HG02943 (cell line): ENCODE results near the gene MTOR.

ENCODE experiments used
- ATAC-seq: cut with Tn5 transposase; IDR thresholded peaks from one replicate; pipeline ENCODE4 v1.9.1; 2021; ENCODE audit warnings: mild to moderate bottlenecking, low read depth, moderate library complexity; ENCODE audit not compliant: unreplicated experiment

MTOR gene

GRCh38 chr1:11229203-11229602, 33.1 kb downstream of the MTOR start:
- no peak for ATAC-seq

- ATAC-seq = no peak
Observed at GRCh38 chr1:11227106-11228077, 35.0 kb downstream of the MTOR start.

DNA sequence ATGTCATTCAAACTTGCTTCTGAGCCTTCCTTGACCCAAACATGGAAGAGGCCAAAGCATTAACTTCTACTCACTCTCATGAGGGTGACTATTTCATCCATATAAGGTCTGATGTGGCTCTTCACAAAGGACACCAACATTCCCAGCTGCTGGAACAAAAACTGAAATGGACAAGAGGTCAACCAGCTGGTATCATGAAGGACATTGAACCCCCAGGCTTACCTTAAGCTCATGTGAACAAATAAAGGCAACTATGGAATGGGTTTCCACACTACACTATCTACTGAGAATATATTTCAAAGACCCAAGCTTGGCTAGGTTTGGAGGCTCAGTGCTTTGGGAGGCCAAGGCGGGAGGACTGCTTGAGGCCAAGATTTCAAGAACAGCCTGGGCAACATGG, 46.3 kb downstream of the MTOR start:
- ATAC-seq = no peak

DNA sequence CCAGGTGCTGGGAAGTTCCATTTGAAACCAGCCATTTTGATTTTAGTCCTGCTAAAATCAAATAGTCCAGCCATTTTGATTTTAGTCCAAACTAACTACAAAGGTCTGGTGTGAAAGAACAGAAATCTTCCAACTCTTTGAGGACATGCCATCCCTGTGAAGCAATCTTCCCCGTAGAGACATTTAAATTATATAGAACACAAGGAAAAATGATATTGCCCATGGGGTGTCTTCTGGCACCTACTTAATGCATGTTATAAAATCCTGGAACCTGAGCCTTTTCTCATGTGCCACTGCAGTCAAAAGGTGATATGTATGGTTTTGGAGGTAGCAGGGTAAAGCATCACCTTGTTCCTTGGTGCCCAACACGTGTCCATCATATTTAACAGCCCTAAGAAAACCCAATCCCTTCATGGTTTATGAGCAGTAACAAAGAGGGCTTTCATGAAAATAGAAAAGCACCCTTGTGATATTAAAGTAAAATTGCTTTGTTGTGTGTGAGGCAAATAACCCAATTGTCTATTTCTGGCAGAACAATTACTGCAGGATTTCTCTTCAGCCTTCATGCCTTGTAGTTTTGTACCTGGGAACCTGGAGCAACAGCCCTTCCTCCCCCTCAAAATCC, 46.9 kb downstream of the MTOR start:
- ATAC-seq = no peak

DNA sequence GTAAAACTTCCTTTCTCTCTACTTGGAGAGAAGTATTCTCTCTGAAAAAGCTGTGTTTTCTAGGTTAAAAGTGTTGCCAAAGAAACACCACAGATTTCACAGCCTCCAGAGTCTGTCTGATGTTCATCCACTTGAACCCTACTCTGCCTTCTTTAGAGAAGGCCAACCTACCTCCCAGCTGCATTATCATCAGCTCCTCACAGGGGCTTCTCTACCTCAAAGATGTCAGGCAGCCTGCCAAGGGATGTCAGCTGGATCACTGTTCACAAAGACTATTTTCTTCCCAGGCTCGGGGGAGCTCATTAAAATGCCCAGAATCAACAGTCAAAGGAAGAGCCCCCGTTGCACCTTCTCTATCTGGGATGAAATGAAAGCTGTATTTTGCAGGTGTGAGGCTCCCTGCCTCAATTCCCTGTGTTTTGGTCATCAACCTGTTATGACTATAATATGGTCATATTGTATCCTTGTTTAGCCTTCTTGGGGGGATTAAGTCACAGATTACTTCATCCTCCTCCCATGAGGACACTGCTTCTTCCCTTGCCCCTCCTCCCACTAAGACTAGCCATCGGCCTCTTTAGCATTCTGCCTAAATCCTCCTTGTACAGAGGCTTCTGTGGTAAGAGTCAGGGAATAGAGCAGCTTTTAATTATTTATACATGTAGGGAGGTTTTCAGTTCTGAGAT, 47.5 kb downstream of the MTOR start:
- ATAC-seq = no peak

- no peak for ATAC-seq
Observed at GRCh38 chr1:11211925-11212587, 50.3 kb downstream of the MTOR start.

GRCh38 chr1:11211461-11211860, 50.9 kb downstream of the MTOR start:
- no peak for ATAC-seq

- no peak for ATAC-seq
Observed at GRCh38 chr1:11207898-11208611, 54.3 kb downstream of the MTOR start.

- no peak for ATAC-seq
Observed at GRCh38 chr1:11204396-11205190, 57.8 kb downstream of the MTOR start.

GRCh38 chr1:11198851-11199594, 63.3 kb downstream of the MTOR start:
- no peak for ATAC-seq

- ATAC-seq = no peak
Observed at GRCh38 chr1:11198257-11198656, 64.1 kb downstream of the MTOR start.

- no peak for ATAC-seq
Observed at GRCh38 chr1:11197359-11197758, 65.0 kb downstream of the MTOR start.

DNA sequence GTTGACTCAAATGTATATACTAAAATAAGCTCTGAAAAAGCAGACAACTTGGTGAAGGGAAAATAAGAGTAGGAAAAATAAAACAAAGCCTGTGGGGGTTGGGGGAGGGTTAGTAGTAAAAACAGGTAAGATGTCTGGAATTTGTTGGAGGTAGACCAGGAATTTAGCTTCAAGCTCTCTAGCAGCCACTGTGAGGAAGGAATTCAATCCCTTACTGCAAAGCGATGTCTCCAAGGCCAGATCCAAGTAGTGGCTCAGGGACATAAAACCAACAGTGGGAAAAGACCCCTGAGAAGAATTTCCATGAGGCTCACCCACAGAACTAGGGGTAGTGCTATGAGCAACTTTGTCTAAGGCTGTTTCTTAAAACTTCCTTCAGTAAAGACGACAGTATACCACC, 65.4 kb downstream of the MTOR start:
- no peak for ATAC-seq

GRCh38 chr1:11194407-11195176, 67.8 kb downstream of the MTOR start:
- ATAC-seq = no peak

GRCh38 chr1:11193376-11193775, 69.0 kb downstream of the MTOR start:
- no peak for ATAC-seq

DNA sequence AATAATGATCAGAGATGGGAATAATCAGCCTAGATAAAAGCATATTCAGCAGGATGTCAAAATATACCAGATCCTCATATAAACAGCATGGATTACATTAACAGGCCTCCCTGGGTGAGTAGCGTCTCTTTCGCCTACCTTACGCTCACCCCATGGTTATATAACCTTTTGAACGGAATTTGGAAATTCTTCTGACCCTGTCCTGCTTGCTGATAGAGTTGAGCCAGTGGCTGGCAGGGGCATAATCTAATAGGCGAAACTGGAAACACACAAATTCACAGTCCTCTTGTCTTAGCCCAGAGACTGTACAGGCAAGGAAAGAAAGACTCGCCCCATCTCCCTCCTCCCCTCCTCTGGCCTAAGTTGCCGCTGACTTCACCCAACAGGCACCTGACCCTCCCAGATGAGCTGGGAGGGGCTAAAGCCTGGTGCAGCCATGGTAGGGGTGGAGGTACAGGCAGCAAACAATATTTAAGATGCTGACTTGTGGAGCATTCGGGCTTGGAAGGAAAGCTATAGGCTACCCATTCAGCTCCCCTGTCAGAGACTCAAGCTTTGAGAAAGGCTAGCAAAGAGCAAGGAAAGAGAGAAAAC, 73.4 kb downstream of the MTOR start, which contains the start of gene ANGPTL7:
Gene ANGPTL7, plus strand, starts transcription at position 498 of the 594 bp plus-strand sequence. CDS start 225 bp downstream, outside the sequence.
- no peak for ATAC-seq

DNA sequence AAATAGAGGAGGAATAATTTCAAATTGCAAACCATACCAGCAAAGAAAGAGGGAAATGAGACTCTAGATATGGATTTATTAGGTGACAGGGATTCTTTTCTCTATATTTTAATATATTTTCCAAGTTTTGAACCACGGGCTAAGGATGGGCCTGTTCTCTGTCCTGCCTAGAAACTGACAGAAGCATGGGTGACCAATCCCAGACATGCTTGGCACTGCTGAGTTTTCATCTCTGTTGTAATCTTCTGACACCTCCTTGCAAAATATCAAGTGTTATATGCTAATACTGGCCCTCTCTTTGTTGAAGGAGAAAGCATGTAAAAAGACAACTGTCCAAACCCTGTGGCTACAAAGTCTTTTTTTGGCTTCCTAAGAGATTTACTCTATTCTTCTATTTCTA, 74.0 kb downstream of the MTOR start:
- ATAC-seq = no peak
